Mammary epithelial cell (primary cell): ENCODE results near the gene ATP5MG.

Experiments used
- EZH2 ChIP-seq: IDR thresholded peaks from 2 replicates; pipeline ENCODE4 v1.6.1; 2012; ENCODE audit warnings: low read length, inconsistent platforms, borderline replicate concordance
- TF ChIP-seq, protein P1 (sequence below), 2 donors: IDR thresholded peaks in 1 of 2; conservative IDR thresholded peaks in 1 of 2; 2 replicates each; pipeline ENCODE4 v1.5.1; 2011 to 2012; ENCODE audit warnings: inconsistent platforms in 2 of 2, low read length in 2 of 2, mild to moderate bottlenecking in 2 of 2, control low read depth in 1 of 2, low read depth in 1 of 2; ENCODE audit not compliant: insufficient read depth in 1 of 2; ENCODE audit errors: extremely low read depth in 1 of 2

DNA sequence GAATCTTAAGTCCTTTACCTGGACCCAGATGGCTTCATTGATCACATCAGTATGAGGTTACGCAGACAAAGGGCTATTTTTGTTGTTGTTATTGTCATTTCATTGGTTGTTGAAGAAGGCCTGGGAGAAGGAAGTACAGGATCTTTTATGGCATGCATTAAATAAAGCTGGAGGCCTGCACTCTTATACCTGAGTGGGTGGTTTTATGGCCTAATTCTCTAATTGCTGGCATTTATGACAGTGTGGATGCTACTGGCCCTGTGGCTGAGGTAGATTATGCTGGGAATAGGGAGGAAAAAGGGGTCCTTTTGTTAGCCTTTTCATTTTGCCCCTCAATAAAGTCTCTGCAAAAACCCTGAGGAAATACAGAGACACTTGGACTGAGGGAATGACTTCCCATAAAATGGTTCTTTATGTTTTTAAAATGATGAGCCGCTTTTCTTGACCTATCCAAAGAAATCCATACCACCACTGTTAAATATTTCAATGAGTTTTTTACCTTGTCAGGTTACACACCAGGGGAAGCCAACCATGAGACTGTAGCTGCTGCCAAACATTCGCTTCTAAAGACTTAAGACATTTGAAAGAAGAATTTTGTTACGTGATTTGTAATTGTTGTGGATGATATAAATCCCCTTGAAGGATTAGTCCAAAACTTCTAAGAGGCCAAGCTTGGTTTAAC, 41.6 kb downstream of the ATP5MG start:
- TF ChIP-seq, protein P1, sequence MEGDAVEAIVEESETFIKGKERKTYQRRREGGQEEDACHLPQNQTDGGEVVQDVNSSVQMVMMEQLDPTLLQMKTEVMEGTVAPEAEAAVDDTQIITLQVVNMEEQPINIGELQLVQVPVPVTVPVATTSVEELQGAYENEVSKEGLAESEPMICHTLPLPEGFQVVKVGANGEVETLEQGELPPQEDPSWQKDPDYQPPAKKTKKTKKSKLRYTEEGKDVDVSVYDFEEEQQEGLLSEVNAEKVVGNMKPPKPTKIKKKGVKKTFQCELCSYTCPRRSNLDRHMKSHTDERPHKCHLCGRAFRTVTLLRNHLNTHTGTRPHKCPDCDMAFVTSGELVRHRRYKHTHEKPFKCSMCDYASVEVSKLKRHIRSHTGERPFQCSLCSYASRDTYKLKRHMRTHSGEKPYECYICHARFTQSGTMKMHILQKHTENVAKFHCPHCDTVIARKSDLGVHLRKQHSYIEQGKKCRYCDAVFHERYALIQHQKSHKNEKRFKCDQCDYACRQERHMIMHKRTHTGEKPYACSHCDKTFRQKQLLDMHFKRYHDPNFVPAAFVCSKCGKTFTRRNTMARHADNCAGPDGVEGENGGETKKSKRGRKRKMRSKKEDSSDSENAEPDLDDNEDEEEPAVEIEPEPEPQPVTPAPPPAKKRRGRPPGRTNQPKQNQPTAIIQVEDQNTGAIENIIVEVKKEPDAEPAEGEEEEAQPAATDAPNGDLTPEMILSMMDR (conservative IDR thresholded peaks at IDR 0.05 in 1 of 2, IDR thresholded peaks at IDR 0.05 in 1 of 2; ENCODE audit: extremely low read depth in 1 of 2, insufficient read depth in 1 of 2, low read depth in 1 of 2, low read length in 2 of 2), result no peak
- no peak for TF ChIP-seq EZH2
